Prostate gland (tissue), 2 donors: Measurements from ENCODE around the gene SLCO1B3.
"Not testable (repeated sequence)": the region's sequence is repeated elsewhere in the genome, so short reads cannot be mapped to it uniquely, and the experiment has no call there.

Experiments used
- POLR2AphosphoS5 ChIP-seq: sonication (generic); formaldehyde crosslinking; IDR thresholded peaks from one replicate; pipeline ENCODE4 v1.6.1; 2017; ENCODE audit warnings: antibody characterized with exemption
- TF ChIP-seq, protein P1 (sequence below), 4 experiments: fragments of 200-600 bp in 2 of 4; fragments of 450-650 bp in 2 of 4; sonication (generic) in 2 of 4; IDR thresholded peaks; 1 replicate in 3 of 4; 2 replicates in 1 of 4; pipeline ENCODE4 v1.5.1; 2016 to 2019; ENCODE audit warnings: antibody characterized with exemption in 4 of 4, mild to moderate bottlenecking in 2 of 4, moderate library complexity in 2 of 4

GRCh38 chr12:20779971-20780370, 30.5 kb upstream of the SLCO1B3 start:
- TF ChIP-seq, protein P1, sequence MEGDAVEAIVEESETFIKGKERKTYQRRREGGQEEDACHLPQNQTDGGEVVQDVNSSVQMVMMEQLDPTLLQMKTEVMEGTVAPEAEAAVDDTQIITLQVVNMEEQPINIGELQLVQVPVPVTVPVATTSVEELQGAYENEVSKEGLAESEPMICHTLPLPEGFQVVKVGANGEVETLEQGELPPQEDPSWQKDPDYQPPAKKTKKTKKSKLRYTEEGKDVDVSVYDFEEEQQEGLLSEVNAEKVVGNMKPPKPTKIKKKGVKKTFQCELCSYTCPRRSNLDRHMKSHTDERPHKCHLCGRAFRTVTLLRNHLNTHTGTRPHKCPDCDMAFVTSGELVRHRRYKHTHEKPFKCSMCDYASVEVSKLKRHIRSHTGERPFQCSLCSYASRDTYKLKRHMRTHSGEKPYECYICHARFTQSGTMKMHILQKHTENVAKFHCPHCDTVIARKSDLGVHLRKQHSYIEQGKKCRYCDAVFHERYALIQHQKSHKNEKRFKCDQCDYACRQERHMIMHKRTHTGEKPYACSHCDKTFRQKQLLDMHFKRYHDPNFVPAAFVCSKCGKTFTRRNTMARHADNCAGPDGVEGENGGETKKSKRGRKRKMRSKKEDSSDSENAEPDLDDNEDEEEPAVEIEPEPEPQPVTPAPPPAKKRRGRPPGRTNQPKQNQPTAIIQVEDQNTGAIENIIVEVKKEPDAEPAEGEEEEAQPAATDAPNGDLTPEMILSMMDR (IDR thresholded peaks at IDR 0.05) = not testable (repeated sequence)
- TF ChIP-seq POLR2AphosphoS5 = not testable (repeated sequence)
